PC-9 (cell line): Measurements from ENCODE around the gene CD59.

Experiments
- CTCF ChIP-seq: fragments of 200-600 bp; sonication (generic); conservative IDR thresholded peaks from 2 replicates; pipeline ENCODE4 v1.6.1; 2017; ENCODE audit warnings: mixed run types, antibody characterized with exemption, mild to moderate bottlenecking, moderate library complexity
- EZH2 ChIP-seq: fragments of 200-600 bp; sonication (generic); IDR thresholded peaks from 2 replicates; pipeline ENCODE4 v1.8.0; 2017; ENCODE audit warnings: antibody characterized with exemption, low read depth

- TF ChIP-seq CTCF (peak; percentile 82), EZH2 (no peak)
Measured at GRCh38 chr11:33742249-33742851, 6.1 kb upstream of the CD59 start.
